HG03432 (cell line): ENCODE measurements around the gene OXNAD1.

Experiments used
- ATAC-seq: cut with Tn5 transposase; IDR thresholded peaks from one replicate; pipeline ENCODE4 v1.9.1; 2021; ENCODE audit warnings: mild to moderate bottlenecking, moderate library complexity; ENCODE audit not compliant: unreplicated experiment

The OXNAD1 gene

GRCh38 chr3:16325850-16326249 lies 60.8 kb downstream of the OXNAD1 start:
- ATAC-seq = no peak

GRCh38 chr3:16326724-16327349 lies 61.8 kb downstream of the OXNAD1 start:
- no peak for ATAC-seq

- no peak for ATAC-seq
Measured at GRCh38 chr3:16328124-16328523, 63.1 kb downstream of the OXNAD1 start.

- no peak for ATAC-seq
Measured at GRCh38 chr3:16329036-16329825, 64.2 kb downstream of the OXNAD1 start.

GRCh38 chr3:16329826-16330129 lies 64.8 kb downstream of the OXNAD1 start:
- ATAC-seq = no peak

GRCh38 chr3:16330351-16330750 lies 65.3 kb downstream of the OXNAD1 start:
- no peak for ATAC-seq

GRCh38 chr3:16331319-16331883 lies 66.4 kb downstream of the OXNAD1 start:
- ATAC-seq = no peak

- no peak for ATAC-seq
Measured at GRCh38 chr3:16332904-16333426, 68.0 kb downstream of the OXNAD1 start.

GRCh38 chr3:16334909-16335308 lies 69.9 kb downstream of the OXNAD1 start:
- no peak for ATAC-seq

- ATAC-seq = no peak
Measured at GRCh38 chr3:16335333-16335732, 70.3 kb downstream of the OXNAD1 start.

GRCh38 chr3:16335772-16336645 lies 71.0 kb downstream of the OXNAD1 start:
- no peak for ATAC-seq

- no peak for ATAC-seq
Measured at GRCh38 chr3:16336825-16337224, 71.8 kb downstream of the OXNAD1 start.

GRCh38 chr3:16337856-16338540 lies 73.0 kb downstream of the OXNAD1 start:
- peak; percentile 89 for ATAC-seq

- ATAC-seq = peak; percentile 58
Measured at GRCh38 chr3:16338999-16339398, 74.0 kb downstream of the OXNAD1 start.

GRCh38 chr3:16343101-16343500 lies 78.1 kb downstream of the OXNAD1 start:
- no peak for ATAC-seq

GRCh38 chr3:16346413-16347081 lies 81.5 kb downstream of the OXNAD1 start:
- ATAC-seq = no peak

GRCh38 chr3:16347548-16347947 lies 82.5 kb downstream of the OXNAD1 start:
- ATAC-seq = no peak

- no peak for ATAC-seq
Measured at GRCh38 chr3:16349986-16350596, 85.1 kb downstream of the OXNAD1 start.

GRCh38 chr3:16350597-16351318 lies 85.7 kb downstream of the OXNAD1 start:
- ATAC-seq = no peak
